HG02852 (cell line): Measurements from ENCODE around the gene MYLK4.
A peak's percentile ranks its signal among the peaks of the same experiment; 100 is the strongest.

Experiments
- ATAC-seq: cut with Tn5 transposase; IDR thresholded peaks from one replicate; pipeline ENCODE4 v1.9.1; 2021; ENCODE audit warnings: mild to moderate bottlenecking, moderate library complexity; ENCODE audit not compliant: unreplicated experiment

MYLK4 gene

DNA sequence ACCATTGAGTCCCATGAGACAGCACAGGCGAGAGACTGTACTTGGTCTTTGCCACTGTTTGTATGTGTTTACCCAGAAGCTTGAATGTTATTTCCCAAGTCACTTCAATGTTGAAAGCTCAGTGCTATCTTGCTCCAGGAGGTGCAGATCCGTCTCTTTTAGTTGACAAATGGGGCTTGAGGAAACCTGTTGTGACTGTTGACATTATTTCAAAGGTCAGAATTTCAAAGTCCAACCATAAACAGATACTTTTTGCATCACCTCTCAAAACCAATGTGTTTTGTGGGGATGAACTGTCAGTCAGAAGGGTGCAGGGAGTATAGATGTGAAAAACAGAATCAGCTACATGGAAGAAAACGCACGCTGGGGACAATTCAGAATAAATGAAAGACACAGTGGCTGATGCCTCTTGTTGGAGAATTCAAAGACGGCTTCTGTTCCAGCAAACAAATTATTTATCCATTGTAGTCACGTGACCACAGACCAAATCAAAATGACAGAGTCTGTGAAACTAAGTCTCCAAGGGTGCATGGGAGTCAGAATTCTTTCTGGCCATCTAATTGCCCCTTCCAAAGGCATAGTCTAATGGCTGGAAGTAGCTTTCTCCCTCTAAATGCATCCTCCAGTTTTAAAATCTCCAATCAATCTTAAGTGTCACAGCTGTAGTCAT is 83.7 kb downstream of the MYLK4 start:
- no peak for ATAC-seq

DNA sequence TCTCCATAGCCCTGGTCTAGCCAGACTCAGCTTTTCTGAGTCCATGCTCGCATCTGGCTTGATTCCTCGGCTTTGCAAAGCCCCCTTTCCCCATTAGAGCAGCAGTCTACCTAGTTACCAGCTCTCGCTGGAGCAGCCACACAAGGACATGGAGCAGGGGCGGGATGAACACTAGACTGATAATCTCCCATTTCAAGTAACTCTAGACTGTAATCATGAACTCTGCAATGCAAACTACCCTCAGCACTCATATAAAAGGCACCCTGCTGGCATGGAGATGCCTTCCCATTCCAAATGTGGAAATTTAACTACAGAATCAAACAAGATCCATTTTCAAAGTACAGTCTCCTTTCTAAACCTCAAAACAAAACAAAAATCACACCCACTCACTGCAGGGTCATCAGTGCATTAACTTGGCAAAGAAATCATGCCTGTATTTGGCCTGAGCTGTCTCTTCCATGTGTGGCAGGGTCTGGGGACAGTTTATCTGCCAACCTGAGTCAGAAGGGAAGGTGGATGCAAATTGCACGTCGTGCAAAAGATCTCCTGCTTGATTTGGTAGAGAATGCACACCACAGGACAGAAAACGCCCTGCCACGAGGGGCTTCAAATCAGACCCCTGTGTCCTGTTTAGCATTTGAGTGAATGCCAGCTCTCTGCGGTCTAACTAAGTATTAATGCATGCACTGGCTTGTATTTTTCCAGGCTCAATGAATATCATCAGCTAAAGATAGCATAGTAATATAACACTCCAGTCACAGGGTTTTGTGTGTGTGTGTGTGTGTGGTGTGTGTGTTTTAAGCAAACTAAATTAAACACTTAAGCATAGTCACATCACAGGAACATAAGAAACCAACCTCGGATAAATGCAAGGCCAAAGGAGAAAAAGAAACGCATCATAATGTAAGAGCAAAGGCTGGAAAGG is 85.3 kb downstream of the MYLK4 start:
- ATAC-seq, result no peak

DNA sequence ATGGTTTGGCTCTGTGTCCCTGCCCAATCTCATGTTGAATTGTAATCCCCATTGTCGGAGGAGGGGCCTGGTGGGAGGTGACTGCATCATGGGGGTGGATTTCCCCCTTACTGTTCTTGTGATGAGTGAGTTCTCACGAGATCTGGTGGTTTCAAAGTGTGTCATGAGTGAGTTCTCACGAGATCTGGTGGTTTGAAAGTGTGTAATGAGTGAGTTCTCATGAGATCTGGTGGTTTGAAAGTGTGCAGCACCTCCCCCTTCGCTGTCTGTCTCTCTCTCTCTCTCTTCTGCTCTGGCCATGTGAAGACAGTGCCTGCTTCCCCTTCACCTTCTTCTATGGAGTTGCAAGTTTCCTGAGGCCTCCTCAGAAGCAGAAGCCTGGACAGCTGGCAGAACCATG is 87.6 kb downstream of the MYLK4 start:
- ATAC-seq, result no peak

DNA sequence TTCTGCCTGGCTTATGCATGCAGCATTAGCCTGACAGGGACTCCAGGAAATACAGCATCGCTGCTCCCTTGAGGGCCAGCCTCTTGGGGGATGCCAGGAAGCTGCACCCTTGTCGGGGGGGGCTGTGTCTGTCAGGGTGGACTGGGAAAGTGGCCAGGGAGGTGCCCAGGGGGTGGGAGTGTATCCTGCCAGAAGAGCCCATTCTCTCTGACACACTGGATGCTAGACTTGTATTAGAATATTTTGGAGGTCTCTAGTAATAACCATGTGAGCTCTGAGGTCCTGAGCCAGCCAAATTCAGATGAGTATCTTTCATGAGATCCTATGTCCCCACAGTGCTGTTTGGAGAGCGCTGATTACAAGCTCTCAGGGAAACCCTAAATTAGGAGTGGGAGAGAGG is 89.1 kb downstream of the MYLK4 start:
- no peak for ATAC-seq

DNA sequence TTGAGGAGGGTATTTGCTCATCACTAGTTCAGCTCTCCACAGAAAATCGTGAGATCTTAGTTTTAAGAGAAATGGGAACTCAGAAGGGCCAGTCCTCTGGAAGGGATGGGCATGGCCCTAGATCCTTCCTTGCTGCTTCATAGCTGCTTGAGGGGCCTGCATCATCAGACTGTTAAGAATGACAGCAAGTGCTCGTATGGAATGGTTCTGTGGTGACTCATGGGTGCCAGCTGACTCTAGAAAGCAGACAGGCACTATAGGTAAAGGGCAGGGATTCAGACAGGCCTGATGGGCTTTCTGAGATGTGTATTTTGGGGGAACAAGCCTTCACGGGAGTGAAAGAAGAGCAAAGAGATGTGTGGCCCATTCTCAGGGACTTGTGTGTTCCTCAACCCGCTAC is 90.8 kb downstream of the MYLK4 start:
- ATAC-seq, result no peak

DNA sequence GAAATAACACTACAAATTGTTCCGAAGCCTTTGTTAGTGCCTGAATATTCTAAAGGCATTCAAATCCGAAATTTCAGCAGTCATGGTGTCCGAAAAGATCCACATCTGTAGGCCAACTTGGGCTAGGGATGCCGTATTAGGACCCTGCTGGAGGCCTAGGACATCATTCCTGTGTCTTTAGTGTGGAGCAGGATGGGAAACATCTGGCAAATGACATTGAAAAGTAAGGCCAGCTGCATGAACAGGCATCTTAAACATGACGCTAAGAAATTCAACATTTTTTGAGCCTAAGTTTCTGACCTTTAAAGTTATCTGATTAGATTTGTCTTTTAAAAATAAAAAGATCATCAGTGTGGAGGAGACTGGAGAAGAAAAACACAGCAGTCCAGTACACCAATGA is 91.3 kb downstream of the MYLK4 start:
- no peak for ATAC-seq

DNA sequence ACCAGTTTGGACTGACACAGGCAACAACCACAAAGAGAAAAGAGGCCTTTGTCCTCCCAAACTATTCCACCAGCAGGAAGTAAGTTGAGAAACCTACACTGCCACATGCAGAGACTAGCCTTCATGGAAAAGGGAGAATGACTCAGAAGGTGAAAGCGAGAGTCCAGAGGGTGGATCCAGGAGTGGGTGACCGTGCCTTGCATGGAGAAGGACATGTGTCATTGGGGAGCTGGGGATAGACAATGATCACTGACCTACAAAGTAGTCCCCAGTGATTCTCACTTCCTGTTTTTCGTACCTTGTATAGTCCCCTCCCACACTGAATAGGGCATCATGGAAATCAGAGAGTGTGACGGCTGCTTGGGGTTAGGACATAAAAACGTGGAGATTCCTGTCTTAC is 91.9 kb downstream of the MYLK4 start:
- peak; percentile 89 for ATAC-seq

DNA sequence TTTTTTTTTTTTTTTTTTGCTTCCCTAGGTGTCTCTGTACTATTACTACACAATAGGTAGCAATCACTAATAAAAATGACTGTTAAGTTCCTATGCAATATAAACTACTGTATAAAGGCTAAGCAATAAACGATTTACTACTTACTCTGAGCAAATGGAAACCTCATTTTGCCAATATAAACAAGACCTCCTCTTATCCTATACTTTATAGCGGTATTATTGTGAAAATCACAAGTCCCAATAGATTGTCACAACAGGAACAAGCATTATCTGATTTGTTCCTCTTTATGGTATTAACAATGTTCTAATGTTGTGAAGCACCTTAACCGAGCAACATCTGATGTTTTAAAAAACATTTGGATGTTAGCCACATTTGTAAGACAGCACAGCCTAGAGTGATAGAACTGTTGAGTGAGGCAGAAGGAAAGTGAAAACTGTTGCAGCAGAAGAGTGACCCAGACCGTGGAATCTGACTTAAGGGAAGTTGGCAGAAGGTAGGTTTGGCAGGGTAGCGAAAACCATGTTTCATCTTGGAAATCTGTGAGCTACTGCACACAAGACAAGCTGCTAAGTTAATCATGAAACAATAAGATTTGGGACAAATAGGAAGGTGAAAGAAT is 94.2 kb downstream of the MYLK4 start:
- no peak for ATAC-seq

DNA sequence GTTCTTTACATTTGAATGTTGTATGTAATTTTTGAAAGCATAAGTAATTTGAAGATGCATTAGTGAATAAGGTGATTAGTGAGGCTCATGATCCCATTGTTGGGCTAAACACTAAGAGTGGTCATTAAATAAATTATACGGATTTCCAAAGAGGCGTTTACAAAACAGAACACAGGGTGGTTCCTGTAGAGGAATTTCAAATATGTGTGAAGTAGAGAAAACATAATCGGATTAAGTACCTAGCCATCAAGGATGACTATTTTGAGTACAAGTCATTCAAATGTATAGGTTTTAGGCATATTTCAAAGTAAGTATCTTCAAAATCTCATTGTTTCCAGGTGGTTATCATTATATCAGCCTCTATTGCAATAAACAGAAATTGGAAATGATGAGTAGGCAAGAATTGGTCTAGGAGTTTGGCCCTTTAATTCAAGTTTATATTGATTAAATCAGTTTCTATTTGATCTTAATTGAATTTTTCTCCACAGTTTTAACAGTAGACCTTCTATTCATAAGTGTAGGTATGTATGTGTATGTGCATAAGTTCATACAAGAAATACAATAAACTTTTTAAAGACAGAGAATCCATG is 94.8 kb downstream of the MYLK4 start:
- ATAC-seq, result no peak

DNA sequence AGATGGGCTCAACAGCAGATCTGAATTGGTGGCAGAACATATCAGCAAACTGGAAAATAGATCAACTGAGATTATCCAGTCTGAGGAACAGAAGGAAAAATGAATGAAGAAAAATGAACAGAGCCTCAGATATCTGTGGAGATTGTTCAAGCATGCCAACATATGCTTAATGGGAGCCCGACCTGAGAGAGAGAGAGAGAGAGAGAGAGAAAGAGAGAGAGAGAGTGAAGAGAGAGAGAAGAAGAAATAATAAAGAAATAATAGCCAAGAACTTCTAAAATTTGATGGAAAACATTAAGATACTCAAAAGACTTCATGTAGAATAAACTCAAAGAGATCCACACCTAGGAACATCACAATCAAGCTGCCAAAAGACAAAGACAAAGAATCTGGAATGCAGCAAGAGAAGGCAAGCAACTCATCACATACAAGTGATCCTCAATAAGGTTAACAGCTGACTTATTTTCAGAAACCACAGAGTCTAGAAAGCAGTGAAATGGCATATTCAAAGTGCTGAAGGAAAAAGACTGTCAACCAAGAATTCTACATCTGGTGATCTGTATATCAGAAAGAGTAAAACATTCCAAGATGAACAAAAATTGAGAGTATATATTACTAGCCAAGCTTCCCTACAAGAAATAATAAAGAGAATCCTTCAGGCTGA is 97.2 kb downstream of the MYLK4 start:
- ATAC-seq, result no peak

DNA sequence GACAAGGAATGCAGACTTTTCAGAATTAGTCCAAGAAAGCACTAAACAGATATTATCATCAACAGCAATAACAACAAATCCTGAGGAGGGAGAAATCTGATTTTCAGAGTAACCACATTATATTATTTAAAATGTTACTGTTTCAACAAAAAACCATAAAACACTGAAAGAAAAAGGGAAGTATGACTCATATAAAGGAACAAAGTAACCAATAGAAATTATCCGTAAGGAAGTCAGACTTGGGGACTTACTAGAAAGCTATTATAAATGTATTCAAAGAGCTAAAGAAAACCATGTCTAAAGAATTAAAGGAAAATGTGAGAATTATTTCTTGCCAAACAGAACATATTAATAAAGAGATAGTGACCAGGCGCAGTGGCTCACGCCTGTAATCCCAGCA is 98.1 kb downstream of the MYLK4 start:
- ATAC-seq, result no peak

DNA sequence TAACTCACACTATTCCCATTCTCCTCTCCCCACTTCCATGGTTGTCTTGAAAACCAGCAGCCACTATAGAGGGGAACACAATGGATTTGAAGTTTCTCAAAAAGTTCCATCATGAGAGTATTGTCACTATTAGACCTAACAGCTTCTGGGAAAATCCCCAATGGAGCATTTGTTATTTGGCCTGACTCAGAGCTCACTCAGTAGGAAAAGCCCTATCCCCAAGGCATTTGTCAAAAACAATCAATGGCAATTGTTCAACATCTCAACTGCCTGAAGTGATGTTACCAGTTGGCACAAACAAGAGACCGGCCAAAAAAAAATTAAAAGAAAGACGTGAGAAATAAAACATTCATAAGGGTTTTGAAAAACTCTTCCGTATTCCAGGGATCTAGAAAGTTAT is 98.8 kb downstream of the MYLK4 start:
- ATAC-seq, result no peak

DNA sequence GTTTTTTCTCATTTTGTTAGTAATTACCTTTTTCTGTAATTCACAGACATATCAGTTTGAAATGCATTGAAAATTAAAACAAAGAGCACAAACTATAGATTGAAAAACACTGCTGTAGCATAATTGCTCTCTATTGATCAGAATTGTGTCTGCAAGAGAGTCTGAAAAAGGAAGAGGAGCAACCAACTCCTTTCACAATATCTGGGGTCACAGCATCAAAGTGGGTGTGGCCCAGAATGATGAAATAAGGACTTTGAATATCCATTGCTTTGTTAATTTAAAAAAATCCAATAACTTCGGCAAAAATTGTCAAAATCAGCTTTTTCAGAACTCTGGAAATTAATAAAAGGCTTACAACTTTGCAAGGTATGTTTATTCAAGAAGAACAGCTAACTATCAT is 99.2 kb downstream of the MYLK4 start:
- ATAC-seq, result no peak

DNA sequence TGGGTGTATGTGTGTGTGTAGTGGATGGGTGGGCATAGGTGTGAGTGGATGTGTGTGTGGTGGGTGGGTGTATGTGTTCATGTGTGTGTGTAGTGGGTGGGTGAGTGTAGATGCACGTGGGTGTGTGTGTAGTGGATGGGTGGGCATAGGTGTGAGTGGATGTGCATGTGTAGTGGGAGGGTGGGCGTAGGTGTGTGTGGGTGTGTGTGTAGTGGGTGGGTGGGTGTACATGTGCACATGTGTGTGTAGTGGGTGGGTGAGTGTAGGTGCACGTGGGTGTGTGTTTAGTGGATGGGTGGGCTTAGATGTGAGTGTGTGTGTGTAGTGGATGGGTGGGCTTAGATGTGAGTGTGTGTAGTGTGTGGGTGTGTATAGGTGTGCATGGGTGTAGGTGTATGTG is 104.4 kb downstream of the MYLK4 start:
- no peak for ATAC-seq

DNA sequence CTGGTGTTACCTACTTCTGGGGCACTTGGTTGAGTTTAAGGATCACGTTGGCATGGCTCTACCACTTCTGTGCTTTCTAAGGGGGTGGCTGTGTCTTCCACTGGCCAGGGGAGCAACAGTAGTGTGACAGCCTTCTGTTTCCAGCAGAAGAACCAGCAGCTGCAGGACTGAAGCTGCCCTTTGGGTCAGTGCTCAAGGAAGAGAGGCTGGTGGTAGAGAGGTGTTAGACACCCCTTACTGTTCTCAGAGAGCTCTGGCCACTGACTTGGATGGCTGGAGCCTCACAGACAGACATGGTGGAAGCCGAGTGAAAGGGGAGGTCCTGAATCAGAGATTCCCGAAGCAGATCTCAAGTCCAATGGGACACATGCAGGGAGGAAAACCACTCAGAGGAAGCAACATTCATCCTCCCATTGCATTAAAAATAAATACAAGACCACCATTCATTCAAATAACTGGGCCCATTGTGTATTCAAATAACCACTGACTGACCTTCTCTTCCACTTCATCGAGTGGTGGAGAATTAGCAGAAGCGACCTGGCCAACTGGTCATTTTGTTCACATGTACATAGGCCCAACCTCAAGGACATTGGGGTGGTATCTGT is 106.7 kb downstream of the MYLK4 start:
- no peak for ATAC-seq

DNA sequence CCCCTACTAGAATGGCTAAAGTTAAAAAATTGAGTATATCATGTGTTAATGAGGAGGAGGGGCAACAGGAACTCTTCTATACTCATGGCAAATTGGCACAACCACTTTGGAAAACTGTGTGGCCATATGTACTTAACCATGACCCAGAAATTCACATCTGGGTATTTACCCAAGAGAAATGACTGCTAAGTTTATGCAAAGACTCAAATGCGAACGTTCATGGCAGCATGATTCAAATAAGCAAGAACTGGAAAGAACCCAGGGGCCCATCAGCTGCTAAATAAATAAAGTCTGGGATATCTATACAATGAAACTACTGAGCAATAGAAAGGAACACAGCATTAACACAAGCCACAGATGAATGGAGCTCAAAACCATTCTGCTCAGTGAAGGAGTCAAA is 107.6 kb downstream of the MYLK4 start:
- no peak for ATAC-seq

DNA sequence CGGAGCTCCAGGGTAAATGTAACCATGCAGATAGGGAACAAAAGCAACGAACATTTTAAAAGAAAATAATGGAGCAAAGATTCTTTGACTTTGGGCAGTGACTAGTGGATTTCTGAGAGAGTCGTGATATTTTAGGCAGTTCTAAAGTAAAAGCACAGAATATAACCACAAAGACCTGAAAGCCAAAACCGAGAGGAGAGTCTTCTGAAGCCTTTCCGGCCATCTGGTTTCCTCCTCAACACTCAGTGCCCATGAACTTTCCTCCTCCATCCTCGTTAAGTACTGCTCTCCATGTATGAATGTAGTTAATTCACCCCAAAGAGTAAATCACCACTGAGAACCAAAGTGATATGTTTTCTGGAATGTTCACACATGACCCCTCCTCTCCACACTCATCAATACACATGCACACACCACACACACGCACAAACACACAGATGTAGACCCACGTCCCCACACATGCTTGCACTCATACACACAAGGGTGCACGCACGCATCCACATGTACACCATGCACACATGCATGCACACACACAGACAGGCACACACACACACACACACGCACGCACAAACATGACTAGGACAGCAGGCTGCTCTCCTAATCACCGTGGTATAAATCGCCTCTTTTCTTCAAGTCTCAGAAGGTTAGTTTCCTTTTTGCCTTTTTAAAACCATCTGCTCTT is 109.5 kb downstream of the MYLK4 start:
- no peak for ATAC-seq

DNA sequence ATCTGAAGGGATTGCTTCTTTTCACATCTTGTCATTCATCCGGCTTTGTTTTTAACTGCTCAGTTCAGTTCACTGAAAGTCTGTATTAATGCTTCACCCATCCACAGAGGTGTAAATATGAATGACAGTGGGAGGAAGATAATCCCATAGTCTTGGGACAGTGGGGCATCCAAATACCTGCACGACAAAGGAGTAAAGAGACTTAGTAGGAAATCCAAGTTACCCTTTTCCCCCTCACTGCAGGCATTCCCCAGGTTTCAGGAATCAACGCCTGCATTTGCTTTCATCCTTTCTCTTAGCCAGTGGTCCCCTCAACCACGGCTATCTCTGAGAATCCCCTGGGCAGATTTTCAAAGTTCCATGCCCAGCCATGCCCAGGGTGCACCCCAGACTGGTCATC is 110.2 kb downstream of the MYLK4 start:
- no peak for ATAC-seq

DNA sequence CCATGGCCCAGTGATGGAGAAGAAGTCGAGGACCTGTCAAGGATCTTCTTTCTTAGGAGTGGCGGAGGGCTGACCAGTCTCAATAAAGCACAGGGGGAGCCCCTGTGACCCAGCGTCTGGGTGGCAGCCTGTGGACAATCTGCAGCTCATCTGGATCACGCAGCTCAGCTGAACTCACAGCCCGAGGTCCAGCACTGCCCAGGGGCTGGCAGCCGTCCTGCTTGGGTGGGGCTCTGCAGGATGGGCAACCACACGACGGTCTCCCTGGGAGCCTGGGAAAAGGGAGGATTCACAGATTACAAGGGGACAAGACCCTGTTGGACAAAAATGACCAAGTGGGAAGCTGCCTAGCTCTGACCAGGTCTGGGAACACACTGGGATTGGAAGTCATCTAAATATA is 110.8 kb downstream of the MYLK4 start:
- ATAC-seq, result no peak

DNA sequence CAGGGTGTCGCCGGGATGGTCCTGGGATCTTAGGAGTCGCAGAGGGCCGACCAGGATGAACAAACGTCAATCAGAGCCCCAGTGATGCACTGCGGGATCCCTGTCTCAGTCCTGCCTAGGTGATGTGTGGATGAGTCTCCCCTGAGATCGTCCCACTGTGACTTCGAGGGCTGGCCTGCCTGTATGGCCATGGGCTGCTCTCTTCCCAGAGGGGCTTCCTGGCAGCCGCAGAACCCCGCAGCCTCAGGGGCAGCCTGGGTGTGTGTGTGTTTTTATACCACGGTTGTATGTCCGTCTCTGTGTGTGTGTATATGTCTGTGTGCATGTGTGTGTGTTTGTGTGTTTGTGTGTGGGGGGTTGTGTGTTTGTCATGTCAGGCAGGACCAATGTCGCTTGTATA is 111.6 kb downstream of the MYLK4 start:
- no peak for ATAC-seq
